ENCODE data around the gene G2E3. TPM values are rescaled to one million over a fixed set of nuclear protein-coding genes. Genes with fewer than 3 reads are reported as not detected.
"Not testable (repeated sequence)": the region's sequence is repeated elsewhere in the genome, so short reads cannot be mapped to it uniquely, and the experiment has no call there.

The G2E3 gene
- total RNA-seq, 4 donors from 2014 or later = 3.3 to 5.4 (median 4.4) TPM

GRCh38 chr14:30600922-30601918 lies 42.3 kb downstream of the G2E3 start:
- Histone ChIP-seq H3K9me3 (no peaks in the 10 kb centered on the region), H3K36me3 (peaks cover 0 to 18% of the 10 kb centered on the region in 2 donors), H3K4me1 (peaks cover 14 to 20% of the 10 kb centered on the region in 2 donors), H3K27me3 (no peaks in the 10 kb centered on the region), H3K4me3 (no peak overlapping the region), H3K27ac (peak overlapping the region; percentile 59 to 77 (median 67))
- ATAC-seq (peak; percentile 97 to 98), DNase-seq (peak; percentile 8 to 43)
- in situ Hi-C loops (cut with MboI; ENCODE audit: low sequenced_read_pairs in 4 of 4) = no loop called here
- TF ChIP-seq CTCF (IDR thresholded peaks at IDR 0.05 in 4 of 5, conservative IDR thresholded peaks at IDR 0.05 in 1 of 5) = no peak
- TF ChIP-seq POLR2A (IDR thresholded peaks at IDR 0.05) = no peak
- intact Hi-C loops (cut with DNase I; ENCODE audit: low total_unique reads) = no loop called here

GRCh38 chr14:30603402-30603801 lies 44.4 kb downstream of the G2E3 start:
- Histone ChIP-seq H3K27ac (no peak overlapping the region), H3K9me3 (no peaks in the 10 kb centered on the region), H3K36me3 (peaks cover 0 to 18% of the 10 kb centered on the region in 2 donors), H3K4me3 (no peak overlapping the region), H3K4me1 (peaks cover 14 to 20% of the 10 kb centered on the region in 2 donors), H3K27me3 (no peaks in the 10 kb centered on the region)
- intact Hi-C loops (cut with DNase I; ENCODE audit: low total_unique reads) (no loop called here), in situ Hi-C loops (cut with MboI; ENCODE audit: low sequenced_read_pairs in 4 of 4) (no loop called here)
- ATAC-seq (no peak), DNase-seq (no peak)
- TF ChIP-seq POLR2A (IDR thresholded peaks at IDR 0.05) (no peak), CTCF (IDR thresholded peaks at IDR 0.05 in 4 of 5, conservative IDR thresholded peaks at IDR 0.05 in 1 of 5) (no peak)

GRCh38 chr14:30604696-30605095 lies 45.7 kb downstream of the G2E3 start:
- in situ Hi-C loops (cut with MboI; ENCODE audit: low sequenced_read_pairs in 4 of 4); H3K27me3 ChIP-seq: not testable (repeated sequence)

GRCh38 chr14:30607156-30607780 lies 48.3 kb downstream of the G2E3 start:
- peaks cover 3 to 16% of the 10 kb centered on the region in 2 donors for H3K4me1 ChIP-seq
- DNase-seq (no peak), ATAC-seq (no peak)
- no peak for TF ChIP-seq CTCF (IDR thresholded peaks at IDR 0.05 in 4 of 5, conservative IDR thresholded peaks at IDR 0.05 in 1 of 5)
- no peaks in the 10 kb centered on the region for H3K9me3 ChIP-seq
- intact Hi-C loops (cut with DNase I; ENCODE audit: low total_unique reads) (no loop called here), in situ Hi-C loops (cut with MboI; ENCODE audit: low sequenced_read_pairs in 4 of 4) (no loop called here)
- no peak overlapping the region for H3K4me3 ChIP-seq
- H3K27me3 ChIP-seq = no peaks in the 10 kb centered on the region
- peak overlapping the region in 3 of 4 donors; percentile 13 to 74 (median 65) for H3K27ac ChIP-seq
- H3K36me3 ChIP-seq = peaks cover 0 to 18% of the 10 kb centered on the region in 2 donors

More at GRCh38 chr14:30604696-30605095, 45.7 kb downstream of the G2E3 start:
- H3K4me1 ChIP-seq = peaks cover 18 to 30% of the 10 kb centered on the region in 2 donors
- H3K27ac ChIP-seq; H3K9me3 ChIP-seq; ATAC-seq; DNase-seq; intact Hi-C loops (cut with DNase I; ENCODE audit: low total_unique reads); H3K4me3 ChIP-seq: not testable (repeated sequence)
- peaks cover 0 to 18% of the 10 kb centered on the region in 2 donors for H3K36me3 ChIP-seq

- no peaks in the 10 kb centered on the region for H3K27me3 ChIP-seq
- no peaks in the 10 kb centered on the region for H3K9me3 ChIP-seq
- peak overlapping the region; percentile 65 to 77 (median 74) for H3K27ac ChIP-seq
- peaks cover 3 to 16% of the 10 kb centered on the region in 2 donors for H3K4me1 ChIP-seq
- H3K36me3 ChIP-seq = peaks cover 0 to 10% of the 10 kb centered on the region in 2 donors
- no peak overlapping the region for H3K4me3 ChIP-seq
- TF ChIP-seq CTCF (IDR thresholded peaks at IDR 0.05 in 4 of 5, conservative IDR thresholded peaks at IDR 0.05 in 1 of 5) (peak in 1 of 5 experiments; percentile 17), POLR2A (IDR thresholded peaks at IDR 0.05) (no peak)
- in situ Hi-C loops (cut with MboI; ENCODE audit: low sequenced_read_pairs in 4 of 4) = no loop called here
- peak; percentile 13 to 44 for DNase-seq
- ATAC-seq = peak; percentile 96 to 97
- intact Hi-C loops (cut with DNase I; ENCODE audit: low total_unique reads) = loop anchor here (2.0 kb wide), 1 partner anchor 50 kb away; the partner anchor contains the start of gene G2E3
Observed at GRCh38 chr14:30608533-30609006, 49.6 kb downstream of the G2E3 start.

Data from gastrocnemius medialis (tissue), 4 donors.